Measurements from ENCODE around the gene TOB2.
"Not testable (repeated sequence)": the region's sequence is repeated elsewhere in the genome, so short reads cannot be mapped to it uniquely, and the experiment has no call there.

Gene TOB2

DNA sequence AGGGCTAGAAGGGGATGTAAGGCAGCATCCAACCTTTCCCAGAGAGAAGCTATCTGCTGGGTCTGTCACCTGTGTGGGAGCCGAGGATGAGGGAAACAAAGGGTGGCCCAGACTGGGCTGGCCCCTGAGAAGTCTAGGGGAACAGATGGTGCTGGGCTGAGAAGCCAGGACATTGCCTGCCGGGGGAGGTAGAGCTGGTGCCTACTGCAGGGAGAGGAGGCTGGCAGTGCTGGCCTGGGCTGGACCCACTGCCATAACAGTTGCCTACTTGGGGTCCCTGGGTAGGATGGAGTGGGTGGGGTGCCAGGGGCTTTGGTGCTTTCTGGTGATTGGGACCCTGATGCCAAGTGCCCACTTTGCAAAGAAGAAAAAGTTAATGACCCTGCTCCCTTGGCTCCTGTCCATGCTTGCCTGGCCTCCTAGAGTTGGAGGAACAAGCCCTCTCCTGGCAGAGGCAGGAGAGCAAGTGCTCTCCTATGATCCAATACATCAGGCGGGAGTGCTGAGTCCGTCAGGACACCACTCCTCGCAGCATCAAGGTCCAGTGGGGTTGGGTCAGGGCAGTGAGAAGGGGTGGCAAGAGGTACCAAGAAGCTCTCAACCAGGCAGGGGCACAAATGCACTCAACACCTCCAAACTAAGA lies 12.1 kb downstream of the TOB2 start:
- intact Hi-C loops (cut with DNase I) = not testable (repeated sequence)
- peak in 1 of 10 donors; percentile 40 for DNase-seq

GRCh38 chr22:41433480-41433879 lies 13.1 kb downstream of the TOB2 start:
- DNase-seq; intact Hi-C loops (cut with DNase I): not testable (repeated sequence)

DNA sequence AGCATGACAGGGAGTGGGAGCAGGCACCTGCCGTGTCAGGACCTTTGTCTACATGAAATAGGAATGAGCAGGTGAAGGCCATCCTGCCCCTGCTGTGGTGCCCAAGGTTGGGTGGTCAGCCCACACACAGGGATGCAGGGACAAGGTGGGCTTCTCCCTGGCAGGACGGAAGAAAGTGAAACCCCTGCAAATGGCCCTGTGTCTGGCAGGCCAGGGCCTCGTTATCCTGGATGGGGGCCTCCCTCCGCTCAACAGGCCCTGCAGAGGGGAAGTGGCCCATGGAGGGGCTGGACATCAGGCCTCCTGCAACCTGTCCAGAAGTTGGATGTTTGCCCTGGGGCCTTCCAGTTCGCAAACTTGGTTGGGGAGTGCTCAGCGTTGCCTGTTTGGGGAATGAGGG lies 14.9 kb downstream of the TOB2 start:
- no peak for DNase-seq
- intact Hi-C loops (cut with DNase I) = no loop called here

- DNase-seq = peak in 1 of 10 donors; percentile 59
Measured at GRCh38 chr22:41429951-41430332, 16.7 kb downstream of the TOB2 start.

GRCh38 chr22:41429232-41429950 lies 17.2 kb downstream of the TOB2 start:
- DNase-seq = no peak
- intact Hi-C loops (cut with DNase I) = no loop called here

More at GRCh38 chr22:41429951-41430332, 16.7 kb downstream of the TOB2 start:
- intact Hi-C loops (cut with DNase I) = no loop called here

GRCh38 chr22:41425660-41426365 lies 20.8 kb downstream of the TOB2 start:
- no peak for DNase-seq
- intact Hi-C loops (cut with DNase I) = no loop called here

DNA sequence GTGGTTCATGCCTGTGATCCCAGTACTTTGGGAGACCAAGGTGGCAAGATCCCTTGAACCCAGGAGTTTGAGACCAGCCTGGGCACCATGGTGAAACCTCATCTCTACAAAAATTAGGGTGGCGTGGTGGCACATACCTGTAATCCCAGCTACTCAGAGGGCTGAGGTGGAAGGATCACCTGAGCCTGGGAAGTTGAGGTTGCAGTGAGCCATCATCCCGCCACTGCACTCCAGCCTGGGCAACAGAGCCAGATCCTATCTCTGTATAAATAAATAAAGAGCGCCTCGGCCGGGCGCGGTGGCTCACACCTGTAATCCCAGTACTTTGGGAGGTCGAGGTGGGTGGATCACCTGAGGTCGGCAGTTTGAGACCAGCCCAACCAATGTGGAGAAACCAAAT lies 27.9 kb downstream of the TOB2 start:
- DNase-seq = no peak
- intact Hi-C loops (cut with DNase I) = no loop called here

GRCh38 chr22:41417622-41418390 lies 28.8 kb downstream of the TOB2 start:
- intact Hi-C loops (cut with DNase I) = no loop called here
- DNase-seq = peak; percentile 93 to 99 (median 96)

DNA sequence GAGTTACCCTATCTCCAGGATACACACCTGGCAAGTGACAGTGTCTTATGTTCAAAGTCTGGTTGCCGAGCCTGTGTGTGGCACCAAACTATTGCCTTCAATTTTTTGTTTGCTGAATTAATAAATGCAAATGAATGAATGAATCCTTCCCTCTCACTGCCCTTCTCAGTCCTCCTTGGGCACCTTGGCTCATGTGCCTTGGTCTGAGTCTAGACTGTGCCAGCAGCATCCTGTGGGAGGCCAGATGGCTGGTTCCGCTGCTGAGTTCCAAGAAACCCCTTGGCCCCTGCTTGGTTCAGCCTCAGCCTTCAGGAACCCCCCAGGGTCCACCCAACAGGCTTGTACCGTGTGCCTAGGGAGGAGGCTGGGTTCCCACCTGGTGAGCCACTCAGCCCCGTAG lies 31.0 kb downstream of the TOB2 start:
- intact Hi-C loops (cut with DNase I) = no loop called here
- DNase-seq = no peak

DNA sequence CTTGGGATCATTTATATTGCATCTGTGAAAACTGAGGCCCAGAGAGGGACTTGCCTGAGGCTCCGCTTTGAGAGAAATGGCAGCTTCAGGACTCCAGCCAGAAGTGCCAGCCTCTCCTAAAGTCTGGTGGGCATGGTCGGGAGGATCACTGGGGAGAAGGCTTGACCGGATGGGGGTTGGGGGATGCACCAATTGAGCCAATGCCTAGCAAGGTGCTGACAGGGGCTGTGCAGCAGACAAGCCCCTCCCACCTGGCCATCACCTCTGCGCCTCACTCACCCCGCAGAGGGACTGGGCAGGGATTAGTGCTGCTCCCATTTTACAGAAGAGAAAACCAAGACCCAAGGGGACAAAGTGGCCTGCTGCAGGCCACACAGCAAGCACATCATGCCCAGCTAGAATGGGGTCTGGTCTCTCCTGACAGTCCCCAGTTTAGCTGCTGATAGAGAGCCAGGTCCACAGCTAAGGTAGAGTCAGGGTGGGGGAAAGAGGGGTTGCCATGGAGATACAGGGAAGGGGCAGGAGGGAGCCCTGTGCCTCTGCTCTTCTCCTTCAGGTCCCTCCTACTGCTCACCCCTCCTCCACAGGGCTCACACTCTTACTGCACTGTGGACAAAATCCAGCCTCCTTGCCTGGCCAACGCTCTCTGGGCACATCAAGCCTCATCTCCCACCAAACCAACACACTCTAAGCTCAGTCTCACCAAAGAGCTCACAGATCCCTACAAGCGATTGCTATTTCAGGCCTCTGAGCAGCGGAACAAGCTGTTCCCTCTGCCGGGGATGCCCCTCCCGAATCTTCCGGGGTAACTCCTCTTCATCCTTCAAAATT lies 35.4 kb downstream of the TOB2 start:
- intact Hi-C loops (cut with DNase I) = no loop called here
- peak; percentile 33 to 94 (median 68) for DNase-seq

DNA sequence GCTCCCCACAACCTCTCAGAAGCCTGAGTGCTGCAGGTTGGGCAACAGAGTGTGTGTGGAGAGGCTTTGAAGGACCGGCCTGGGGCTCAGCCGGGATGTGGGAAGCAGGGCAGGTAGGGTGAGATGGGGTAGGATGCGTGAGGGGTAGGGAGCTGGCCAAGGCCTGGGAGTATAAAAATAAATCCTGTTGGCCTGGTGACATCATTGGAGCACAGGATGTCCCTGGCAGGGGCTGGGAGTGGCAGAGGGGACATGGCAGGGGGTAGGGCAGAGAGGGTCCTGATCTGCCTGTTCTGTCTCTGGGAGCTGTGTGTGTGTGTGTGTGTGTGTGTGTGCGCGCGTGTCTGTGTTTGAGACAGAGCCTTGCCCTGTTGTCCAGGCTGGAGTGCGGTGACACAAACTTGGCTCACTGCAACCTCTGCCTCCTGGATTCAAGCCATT lies 36.3 kb downstream of the TOB2 start:
- no peak for DNase-seq
- intact Hi-C loops (cut with DNase I) = no loop called here

DNA sequence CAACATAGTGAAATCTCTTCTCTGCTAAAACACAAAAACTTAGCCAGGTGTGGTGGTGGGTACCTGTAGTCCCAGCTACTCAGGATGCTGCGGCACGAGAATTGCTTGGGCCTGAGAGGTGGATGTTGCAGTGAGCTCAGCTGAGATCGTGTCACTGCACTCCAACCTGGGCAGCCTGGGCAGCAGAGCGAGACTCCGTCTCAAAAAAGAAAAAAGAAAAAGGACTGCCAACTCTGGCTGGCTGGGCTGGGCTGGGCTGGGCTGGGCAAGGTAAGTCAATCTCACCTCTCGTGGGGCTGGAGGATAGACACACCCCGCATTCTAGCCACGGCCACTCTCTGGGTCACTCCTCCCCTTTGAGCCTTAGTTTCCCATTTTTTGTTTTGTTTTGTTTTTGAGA lies 37.9 kb downstream of the TOB2 start:
- intact Hi-C loops (cut with DNase I) = no loop called here
- no peak for DNase-seq

DNA sequence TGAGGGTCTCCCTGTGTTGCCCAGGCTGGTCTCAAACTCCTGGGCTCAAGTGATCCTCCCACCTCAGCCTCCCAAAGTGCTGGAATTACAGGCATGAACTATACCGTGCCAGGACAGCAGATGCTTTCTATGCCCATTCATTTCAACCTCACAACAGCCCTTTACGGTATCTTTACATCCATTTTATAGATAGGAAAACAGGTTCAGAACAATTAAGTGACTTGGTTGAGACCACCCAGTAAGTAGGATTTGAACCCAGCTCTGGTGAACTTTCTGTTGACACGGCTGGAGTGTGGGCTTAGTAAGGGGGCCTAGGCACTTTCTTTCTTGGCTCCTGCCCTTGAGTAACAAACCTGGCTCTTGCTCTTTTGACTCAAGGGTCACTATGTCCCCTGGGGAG lies 39.2 kb downstream of the TOB2 start:
- intact Hi-C loops (cut with DNase I) = no loop called here
- DNase-seq = no peak

DNA sequence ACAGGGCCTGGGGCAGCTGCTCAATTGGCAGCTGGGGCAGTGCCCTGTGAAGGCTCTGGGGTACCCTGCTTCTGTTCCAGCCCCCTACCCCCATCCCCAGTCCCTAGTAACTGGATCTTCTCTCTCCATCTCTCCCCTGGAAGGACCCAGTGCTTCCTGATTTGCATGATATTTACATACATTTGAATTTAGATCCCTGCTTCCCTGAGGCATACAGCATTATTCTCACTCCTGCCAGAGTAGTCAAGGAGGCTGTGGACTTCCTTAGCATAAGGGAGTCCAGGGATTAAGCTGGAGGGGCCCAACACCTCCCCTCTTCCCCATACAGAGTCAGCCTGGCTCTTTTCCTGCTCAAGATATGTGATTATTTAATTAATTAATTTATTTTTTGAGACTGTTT lies 40.2 kb downstream of the TOB2 start:
- intact Hi-C loops (cut with DNase I) = no loop called here
- no peak for DNase-seq

- intact Hi-C loops (cut with DNase I) = no loop called here
- DNase-seq = no peak
Measured at GRCh38 chr22:41405588-41405987, 41.0 kb downstream of the TOB2 start.

DNA sequence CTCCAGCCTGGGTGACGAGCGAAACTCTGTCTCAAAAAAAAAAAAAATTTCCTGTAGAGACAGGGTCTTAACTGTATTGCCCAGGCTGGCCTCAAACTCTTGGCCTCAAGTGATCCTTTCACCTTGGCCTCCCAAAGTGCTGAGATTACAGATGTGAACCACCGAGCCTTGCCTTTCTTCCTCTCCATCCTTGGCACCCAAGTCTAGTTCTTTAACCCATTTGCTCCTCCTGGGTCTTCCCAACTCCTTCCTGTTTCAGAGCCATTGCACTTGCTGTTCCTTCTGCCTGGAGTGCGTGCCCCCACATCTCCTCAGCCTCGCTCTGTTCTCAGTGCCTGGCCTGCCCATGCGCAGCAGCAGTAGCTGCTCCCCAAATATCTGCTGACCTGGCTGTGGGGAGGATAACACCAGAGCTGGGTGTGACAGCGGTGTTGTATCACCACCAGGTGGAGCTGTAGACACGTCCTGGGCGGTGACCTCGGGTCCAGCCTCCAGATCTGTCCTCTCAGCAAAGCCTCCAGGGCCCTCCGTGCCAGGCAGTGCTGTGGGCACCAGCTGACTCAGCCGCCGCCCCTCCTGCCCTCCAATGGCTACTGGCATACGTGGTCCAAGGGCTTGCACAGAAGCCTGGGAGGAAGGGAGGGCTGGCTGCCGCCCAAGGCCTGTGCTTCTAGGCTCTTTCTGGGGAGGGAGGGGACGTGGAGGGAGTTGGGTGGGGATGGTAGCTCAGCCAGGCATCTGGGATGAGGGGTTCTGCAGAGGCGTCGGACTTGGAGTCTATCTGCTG lies 42.9 kb downstream of the TOB2 start:
- peak; percentile 93 to 100 (median 98) for DNase-seq
- intact Hi-C loops (cut with DNase I) = loop anchor here (1.0 to 2.0 kb wide), 2 partner anchors 105 to 114 kb away; no protein-coding TSS in a partner anchor

DNA sequence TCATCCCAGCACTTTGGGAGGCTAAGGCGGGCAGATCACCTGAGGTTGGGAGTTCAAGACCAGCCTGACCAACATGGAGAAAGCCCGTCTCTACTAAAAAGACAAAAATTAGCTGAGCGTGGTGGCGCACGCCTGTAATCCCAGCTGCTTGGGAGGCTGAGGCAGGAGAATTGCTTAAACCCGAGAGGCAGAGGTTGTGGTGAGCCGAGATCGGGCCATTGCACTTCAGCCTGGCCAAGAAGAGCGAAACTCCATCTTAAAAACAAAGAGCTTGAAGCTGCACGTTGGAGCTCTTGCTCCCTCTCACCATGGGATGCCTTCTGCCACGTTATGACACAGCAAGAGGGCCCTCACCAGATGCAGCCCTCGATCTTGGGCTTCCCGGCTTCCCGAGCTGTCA lies 43.8 kb downstream of the TOB2 start:
- intact Hi-C loops (cut with DNase I) = loop anchor here (1.0 to 2.0 kb wide), 2 partner anchors 106 to 114 kb away; no protein-coding TSS in a partner anchor
- peak in 1 of 10 donors; percentile 56 for DNase-seq

GRCh38 chr22:41401781-41402648 lies 44.6 kb downstream of the TOB2 start:
- DNase-seq = peak; percentile 86 to 98 (median 90)

More at GRCh38 chr22:41401781-41402648, 44.6 kb downstream of the TOB2 start:
- intact Hi-C loops (cut with DNase I) = loop anchor here (2.0 kb wide), 1 partner anchor 107 kb away; no protein-coding TSS in a partner anchor

All from posterior cingulate gyrus (tissue), 11 donors.